ENCODE measurements around the gene TRIP6. TPM values are rescaled to one million over a fixed set of nuclear protein-coding genes. Genes with fewer than 3 reads are reported as not detected.

TRIP6 gene
- total RNA-seq, 2 experiments from 2014 or later, result 22.2 to 31.1 TPM

Small RNA genes lying within 50 kb of the gene (microRNA-seq; reads per million reads assigned to microRNA genes)
- gene MIR6875 (ENCODE audit: borderline replicate concordance), result not detected

Other genes with a start within 250 kb of the TRIP6 start
- gene TFR2, start 225.8 kb upstream of the TRIP6 start, total RNA-seq, result 10 to 100 TPM; 10.1 to 12.4 TPM
- not detected for gene ACTL6B, start 210.9 kb upstream of the TRIP6 start, total RNA-seq
- gene GNB2, start 193.6 kb upstream of the TRIP6 start, total RNA-seq, result 100 to 1,000 TPM; 172 to 200 TPM
- gene GIGYF1, start 173.1 kb upstream of the TRIP6 start, total RNA-seq, result 10 to 100 TPM; 40.3 to 40.9 TPM
- 10 to 100 TPM; 46.1 to 59.4 TPM for gene POP7, start 161.3 kb upstream of the TRIP6 start, total RNA-seq
- gene EPO, start 146.9 kb upstream of the TRIP6 start, total RNA-seq, result not detected
- gene ZAN, start 133.8 kb upstream of the TRIP6 start, total RNA-seq, result not detected
- 1 to 10 TPM; 4.1 to 5.9 TPM for gene EPHB4, start 39.9 kb upstream of the TRIP6 start, total RNA-seq
- gene SLC12A9, start 14.7 kb upstream of the TRIP6 start, total RNA-seq, result 10 to 100 TPM; 13.6 to 15.6 TPM
- gene SRRT, start 7.7 kb downstream of the TRIP6 start, total RNA-seq, result 100 to 1,000 TPM; 253 to 260 TPM
- gene UFSP1, start 22.3 kb downstream of the TRIP6 start, total RNA-seq, result 1 to 10 TPM; 1.5 to 1.7 TPM
- under 1 TPM in 1 of 2 experiments, not detected in 1; 0.09 TPM for gene ACHE, start 28.5 kb downstream of the TRIP6 start, total RNA-seq
- not detected for gene MUC3A, start 82.1 kb downstream of the TRIP6 start, total RNA-seq
- gene MUC12, start 102.2 kb downstream of the TRIP6 start, total RNA-seq, result under 1 TPM in 1 of 2 experiments, not detected in 1; 0.34 TPM
- not detected for gene MUC17, start 152.7 kb downstream of the TRIP6 start, total RNA-seq
- 10 to 100 TPM; 35.3 to 40.8 TPM for gene TRIM56, start 218.1 kb downstream of the TRIP6 start, total RNA-seq